DMS153 treated with DMSO at 0.1 percent for 48 hours (cell line): ENCODE measurements around the gene CLEC4G.

Experiments
- DNase-seq: peaks from one replicate; lab custom pipeline; 2025; ENCODE audit not compliant: unreplicated experiment; lab: John Stamatoyannopoulos, UW

Gene CLEC4G

GRCh38 chr19:7729831-7730285, 2.1 kb downstream of the CLEC4G start:
- no peak for DNase-seq

GRCh38 chr19:7729211-7729610, 2.7 kb downstream of the CLEC4G start:
- DNase-seq, result no peak

- DNase-seq, result no peak
Measured at GRCh38 chr19:7725791-7726190, 6.1 kb downstream of the CLEC4G start.

GRCh38 chr19:7722231-7722651, 9.7 kb downstream of the CLEC4G start:
- no peak for DNase-seq

- no peak for DNase-seq
Measured at GRCh38 chr19:7720351-7720750, 11.6 kb downstream of the CLEC4G start.

- no peak for DNase-seq
Measured at GRCh38 chr19:7718668-7719067, 13.2 kb downstream of the CLEC4G start.

- DNase-seq, result no peak
Measured at GRCh38 chr19:7716762-7717161, 15.1 kb downstream of the CLEC4G start.

GRCh38 chr19:7715671-7716070, 16.2 kb downstream of the CLEC4G start:
- no peak for DNase-seq

GRCh38 chr19:7710616-7711015, 21.3 kb downstream of the CLEC4G start:
- no peak for DNase-seq

GRCh38 chr19:7709932-7710460, 21.9 kb downstream of the CLEC4G start:
- DNase-seq, result no peak

GRCh38 chr19:7706955-7707456, 24.9 kb downstream of the CLEC4G start:
- no peak for DNase-seq

GRCh38 chr19:7706188-7706954, 25.5 kb downstream of the CLEC4G start:
- DNase-seq, result no peak

- no peak for DNase-seq
Measured at GRCh38 chr19:7705387-7706187, 26.3 kb downstream of the CLEC4G start.

GRCh38 chr19:7704280-7705060, 27.4 kb downstream of the CLEC4G start:
- DNase-seq, result no peak

GRCh38 chr19:7703332-7703731, 28.6 kb downstream of the CLEC4G start:
- no peak for DNase-seq

- DNase-seq, result no peak
Measured at GRCh38 chr19:7701654-7702457, 30.1 kb downstream of the CLEC4G start, which contains the start of gene FCER2. FCER2 (minus strand) TSS chr19:7702131; CDS start chr19:7699760, 2,371 bp downstream.

- DNase-seq, result no peak
Measured at GRCh38 chr19:7701049-7701653, 30.8 kb downstream of the CLEC4G start.

GRCh38 chr19:7699417-7700401, 32.2 kb downstream of the CLEC4G start:
- no peak for DNase-seq
